ENCODE measurements around the gene FIG4. TPM values are rescaled to one million over a fixed set of nuclear protein-coding genes. Genes with fewer than 3 reads are reported as not detected.

Gene FIG4
- polyA plus RNA-seq, 1 of the 3 experiments (the other 2 are of a cell fraction): 6.8 TPM

GRCh38 chr6:109717971-109718370, 26.9 kb downstream of the FIG4 start (continued):
- TF ChIP-seq IRF3 (IDR thresholded peaks at IDR 0.05; ENCODE audit: low read depth, low read length) (no peak), EP300 (IDR thresholded peaks at IDR 0.05; ENCODE audit: borderline replicate concordance in 1 of 2, low read depth in 1 of 2, low read length in 1 of 2) (no peak), RFX5 (IDR thresholded peaks at IDR 0.05; ENCODE audit: low read length) (no peak), USF2 (IDR thresholded peaks at IDR 0.05; ENCODE audit: borderline replicate concordance, low read depth, low read length) (no peak), NRF1 (IDR thresholded peaks at IDR 0.05; ENCODE audit: low read depth, low read length) (no peak), TAF1 (IDR thresholded peaks at IDR 0.05; ENCODE audit: borderline replicate concordance, low read depth, low read length) (no peak), TEAD4 (IDR thresholded peaks at IDR 0.05; ENCODE audit: borderline replicate concordance, insufficient read depth) (no peak), POLR2AphosphoS5 (IDR thresholded peaks at IDR 0.05; ENCODE audit: low read depth, low read length) (no peak), REST (IDR thresholded peaks at IDR 0.05; ENCODE audit: low read depth, low read length) (no peak)

GRCh38 chr6:109718991-109719390, 27.9 kb downstream of the FIG4 start:
- no peak overlapping the region for H2AFZ ChIP-seq (ENCODE audit: low read depth)
- ChIA-PET POLR2A (no interaction called here), CTCF (interaction anchor here (1.4 to 5.5 kb wide), 2 partner anchors 14 to 321 kb away, joined by 5 to 29 read pairs; no protein-coding TSS in a partner anchor)
- 92% methylated on average over 5 of the region's 5 CpGs for WGBS (ENCODE audit: low lambda C conversion rate)
- DNase-seq: no peak
- H3K4me1 ChIP-seq (ENCODE audit: control insufficient read depth in 1 of 2, insufficient read depth in 2 of 2, low read depth in 1 of 2, low read length in 1 of 2): peaks cover 0 to 10% of the 10 kb centered on the region in 2 experiments; a peak in 2 of 4 replicates
- peaks cover 0 to 3% of the 10 kb centered on the region in 2 experiments for H3K36me3 ChIP-seq (replicated peaks in 1 of 2; ENCODE audit: control insufficient read depth in 1 of 2, insufficient read depth in 2 of 2, low read length in 1 of 2)
- H3K79me2 ChIP-seq (ENCODE audit: insufficient read depth): no peaks in the 10 kb centered on the region
- no peak overlapping the region for H3K4me2 ChIP-seq
- TF ChIP-seq RFX5 (IDR thresholded peaks at IDR 0.05; ENCODE audit: low read length) (no peak), TEAD4 (IDR thresholded peaks at IDR 0.05; ENCODE audit: borderline replicate concordance, insufficient read depth) (no peak), EP300 (IDR thresholded peaks at IDR 0.05; ENCODE audit: borderline replicate concordance in 1 of 2, low read depth in 1 of 2, low read length in 1 of 2) (no peak), GATA2 (CRISPR knock-in tag; IDR thresholded peaks at IDR 0.05) (no peak), NRF1 (IDR thresholded peaks at IDR 0.05; ENCODE audit: low read depth, low read length) (no peak), CHD2 (IDR thresholded peaks at IDR 0.05; ENCODE audit: low read length, partially characterized antibody) (no peak), PBX3 (IDR thresholded peaks at IDR 0.05) (no peak), SMC3 (IDR thresholded peaks at IDR 0.05; ENCODE audit: low read depth, low read length) (no peak), FOXM1 (IDR thresholded peaks at IDR 0.05; ENCODE audit: low read depth) (no peak), NFIC (IDR thresholded peaks at IDR 0.05; ENCODE audit: borderline replicate concordance) (no peak), ZBTB33 (IDR thresholded peaks at IDR 0.05; ENCODE audit: borderline replicate concordance, low read depth) (no peak)
- no peak overlapping the region for H3K9ac ChIP-seq
- no peaks in the 10 kb centered on the region for H3K9me2 ChIP-seq
- H3K9me3 ChIP-seq: no peaks in the 10 kb centered on the region
- H4K20me1 ChIP-seq (ENCODE audit: insufficient read depth): no peaks in the 10 kb centered on the region
- no peak overlapping the region for H3K4me3 ChIP-seq (ENCODE audit: low read depth in 2 of 2, low read length in 1 of 2)
- no peaks in the 10 kb centered on the region for H3F3A ChIP-seq (replicated peaks; ENCODE audit: insufficient read depth)
- no peaks in the 10 kb centered on the region for H3K27me3 ChIP-seq (ENCODE audit: insufficient read depth)
- H3K27ac ChIP-seq (ENCODE audit: low read depth in 2 of 2, low read length in 1 of 2): no peak overlapping the region
